ENCODE measurements around the gene HIGD1A.

DNA sequence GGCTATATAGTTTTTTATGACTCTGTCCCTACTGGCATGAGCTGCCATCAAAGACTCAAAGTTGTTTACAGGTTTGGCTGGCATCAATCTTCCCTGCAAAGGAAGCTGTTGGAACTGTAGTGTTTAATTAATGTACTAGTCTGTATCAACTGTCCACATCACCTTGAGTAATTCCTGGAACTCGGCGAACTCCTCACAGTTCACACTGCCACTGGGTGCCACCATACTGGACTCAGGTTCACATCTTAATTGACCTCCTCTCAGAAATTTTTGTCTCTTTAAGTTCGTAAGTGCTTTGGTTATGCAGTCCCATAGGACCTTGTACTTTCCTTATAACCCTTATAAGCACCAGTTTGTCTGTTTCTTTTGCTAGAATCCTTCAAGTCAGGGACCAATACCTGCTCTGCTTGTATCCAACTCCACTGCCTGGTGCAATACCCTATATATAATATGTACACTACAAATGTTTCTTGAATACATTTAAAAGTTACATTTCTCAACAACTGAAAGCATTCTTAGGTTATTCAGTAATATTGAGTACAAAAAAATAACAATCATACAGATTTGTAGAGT is 3.2 kb downstream of the HIGD1A start:
- TF ChIP-seq, protein P1, sequence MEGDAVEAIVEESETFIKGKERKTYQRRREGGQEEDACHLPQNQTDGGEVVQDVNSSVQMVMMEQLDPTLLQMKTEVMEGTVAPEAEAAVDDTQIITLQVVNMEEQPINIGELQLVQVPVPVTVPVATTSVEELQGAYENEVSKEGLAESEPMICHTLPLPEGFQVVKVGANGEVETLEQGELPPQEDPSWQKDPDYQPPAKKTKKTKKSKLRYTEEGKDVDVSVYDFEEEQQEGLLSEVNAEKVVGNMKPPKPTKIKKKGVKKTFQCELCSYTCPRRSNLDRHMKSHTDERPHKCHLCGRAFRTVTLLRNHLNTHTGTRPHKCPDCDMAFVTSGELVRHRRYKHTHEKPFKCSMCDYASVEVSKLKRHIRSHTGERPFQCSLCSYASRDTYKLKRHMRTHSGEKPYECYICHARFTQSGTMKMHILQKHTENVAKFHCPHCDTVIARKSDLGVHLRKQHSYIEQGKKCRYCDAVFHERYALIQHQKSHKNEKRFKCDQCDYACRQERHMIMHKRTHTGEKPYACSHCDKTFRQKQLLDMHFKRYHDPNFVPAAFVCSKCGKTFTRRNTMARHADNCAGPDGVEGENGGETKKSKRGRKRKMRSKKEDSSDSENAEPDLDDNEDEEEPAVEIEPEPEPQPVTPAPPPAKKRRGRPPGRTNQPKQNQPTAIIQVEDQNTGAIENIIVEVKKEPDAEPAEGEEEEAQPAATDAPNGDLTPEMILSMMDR (optimal IDR thresholded peaks at IDR 0.05 in 1 of 3, IDR thresholded peaks at IDR 0.05 in 1 of 3, conservative IDR thresholded peaks at IDR 0.05 in 1 of 3; ENCODE audit: extremely low read depth in 1 of 3, insufficient read depth in 2 of 3, low read length in 3 of 3): no peak
- TF ChIP-seq EZH2 (IDR thresholded peaks at IDR 0.05; ENCODE audit: low read length): no peak
